Measurements from ENCODE around the gene CELF4.

Gene CELF4

DNA sequence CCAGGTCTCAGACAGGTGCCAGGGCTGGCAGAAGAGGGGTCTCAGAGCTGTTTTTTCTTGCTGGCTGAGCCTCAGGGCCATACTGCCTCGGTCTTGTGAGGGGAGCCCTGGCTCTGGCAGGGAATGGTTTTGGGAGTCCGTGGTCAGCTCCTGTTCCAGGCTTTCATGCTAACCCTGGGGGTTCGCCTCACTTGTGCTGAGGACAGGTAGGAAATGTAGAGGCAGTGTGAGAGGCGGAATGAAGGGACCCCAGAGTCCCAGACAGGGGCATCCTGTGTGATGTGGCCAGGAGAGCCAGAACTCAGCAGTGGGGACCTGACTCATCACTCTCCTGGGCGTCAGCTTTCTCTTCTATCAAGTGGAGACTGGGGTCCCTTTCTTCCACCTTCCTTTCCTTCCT is 5.7 kb upstream of the CELF4 start:
- DNase-seq = no peak

DNA sequence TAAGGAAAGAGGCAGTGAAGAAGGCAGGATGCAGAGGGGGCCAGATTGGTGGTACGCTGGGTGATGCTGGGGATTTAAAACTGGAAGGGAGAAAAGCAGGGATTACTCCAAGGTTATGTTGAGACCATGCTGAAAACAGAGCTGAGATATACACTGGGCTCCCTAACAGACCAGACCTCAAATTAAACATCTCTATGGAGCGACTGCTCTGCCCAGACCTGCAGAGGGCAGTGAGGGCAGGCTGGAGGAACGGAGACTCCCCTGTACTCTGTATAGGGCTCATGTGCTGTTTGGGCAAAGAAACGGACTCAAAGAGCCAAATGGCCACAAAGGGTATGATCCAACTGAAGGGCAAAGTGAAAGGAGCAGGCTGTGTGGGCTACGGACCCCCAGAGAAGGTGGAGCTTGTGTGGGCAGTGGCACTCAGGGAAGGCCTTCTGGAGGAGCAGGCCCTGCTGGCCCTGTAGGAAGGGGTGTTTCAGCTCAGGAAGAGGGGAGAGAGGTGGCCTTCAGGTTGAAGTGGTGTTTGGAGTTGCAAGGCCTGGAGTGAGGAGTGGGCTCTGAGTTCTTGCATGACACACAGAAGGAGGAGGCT is 4.8 kb upstream of the CELF4 start:
- peak; percentile 9 for DNase-seq

DNA sequence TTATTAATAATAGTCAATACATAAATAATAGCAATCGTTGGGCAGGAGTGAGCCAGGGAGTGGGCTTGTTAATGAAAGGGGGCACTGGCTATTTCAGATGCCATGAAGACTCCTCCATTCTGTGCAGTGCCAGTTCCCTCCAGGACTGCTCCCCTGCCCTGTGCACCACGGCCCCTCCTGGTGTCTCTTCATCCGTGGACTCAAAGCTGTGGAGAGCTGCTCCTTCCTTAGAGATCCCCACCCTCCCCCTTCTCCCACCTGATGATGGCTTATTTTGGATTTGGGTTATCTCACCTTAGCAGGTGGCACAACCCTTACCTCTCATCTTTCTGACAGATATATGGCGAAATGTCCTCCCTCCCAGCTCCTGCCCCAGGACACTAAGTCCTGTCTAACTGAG is 3.1 kb upstream of the CELF4 start:
- no peak for DNase-seq

DNA sequence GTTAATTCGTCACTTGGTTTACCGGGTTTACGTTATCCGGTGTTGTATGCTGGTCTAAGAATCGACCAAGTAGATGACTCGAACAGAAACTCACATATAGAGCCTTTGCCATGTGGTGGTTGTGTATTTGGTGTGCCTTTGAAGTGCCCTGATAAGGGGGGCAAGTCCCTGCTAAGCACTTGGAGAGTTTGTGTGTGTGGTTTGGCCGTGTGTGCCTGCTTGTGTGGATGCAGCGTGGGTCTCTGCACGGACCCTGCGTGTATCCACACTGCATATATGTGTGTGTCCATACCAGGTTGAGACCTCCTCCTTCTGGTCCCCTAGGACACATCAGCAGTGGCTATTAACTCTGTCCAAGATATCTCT is 2.4 kb upstream of the CELF4 start:
- no peak for DNase-seq

DNA sequence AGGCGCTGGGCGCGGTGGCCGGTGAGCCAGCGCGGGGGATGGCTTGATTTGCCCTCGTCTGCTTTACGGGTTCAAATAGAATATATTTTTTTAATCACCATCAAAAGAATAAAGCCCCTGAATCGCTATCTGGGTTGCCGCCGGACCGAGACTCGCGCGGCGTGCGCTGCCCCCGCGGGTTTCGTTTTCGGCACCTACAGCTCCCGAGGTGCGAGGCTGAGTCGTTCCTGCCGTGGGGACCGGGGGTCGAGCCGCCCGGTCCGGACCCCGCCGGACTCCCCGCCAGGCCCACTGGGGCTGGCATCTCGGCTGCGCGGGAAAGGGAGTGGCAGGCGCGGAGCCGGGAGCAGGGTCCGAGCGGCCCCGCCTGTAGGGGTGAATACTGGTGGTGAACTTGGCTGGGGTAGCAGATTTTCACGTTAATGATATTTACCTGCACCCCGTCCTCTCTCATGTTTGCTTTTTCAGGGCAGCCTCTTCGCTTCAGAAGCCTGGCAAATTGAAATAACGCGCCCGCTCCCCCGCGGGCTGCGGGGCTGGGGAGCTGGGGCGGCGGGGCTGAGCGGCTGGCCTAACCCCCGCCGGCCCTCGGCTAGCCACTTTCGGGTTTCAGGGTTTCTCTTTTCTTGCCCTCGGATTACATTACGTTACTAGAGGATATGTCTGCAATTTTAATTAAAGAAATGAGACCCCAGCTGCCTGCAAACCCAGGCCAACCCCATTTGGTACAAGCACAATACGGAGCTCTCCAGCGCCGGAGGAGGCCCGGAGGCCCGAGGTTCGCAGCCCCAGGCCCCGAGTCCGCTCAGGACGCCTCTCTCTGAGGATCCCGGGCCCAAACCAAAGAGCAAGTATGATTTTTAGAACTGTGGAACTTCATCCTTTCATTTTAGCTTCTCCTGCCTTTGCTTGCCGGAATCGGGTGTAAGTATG is 1.7 kb upstream of the CELF4 start:
- no peak for DNase-seq

DNA sequence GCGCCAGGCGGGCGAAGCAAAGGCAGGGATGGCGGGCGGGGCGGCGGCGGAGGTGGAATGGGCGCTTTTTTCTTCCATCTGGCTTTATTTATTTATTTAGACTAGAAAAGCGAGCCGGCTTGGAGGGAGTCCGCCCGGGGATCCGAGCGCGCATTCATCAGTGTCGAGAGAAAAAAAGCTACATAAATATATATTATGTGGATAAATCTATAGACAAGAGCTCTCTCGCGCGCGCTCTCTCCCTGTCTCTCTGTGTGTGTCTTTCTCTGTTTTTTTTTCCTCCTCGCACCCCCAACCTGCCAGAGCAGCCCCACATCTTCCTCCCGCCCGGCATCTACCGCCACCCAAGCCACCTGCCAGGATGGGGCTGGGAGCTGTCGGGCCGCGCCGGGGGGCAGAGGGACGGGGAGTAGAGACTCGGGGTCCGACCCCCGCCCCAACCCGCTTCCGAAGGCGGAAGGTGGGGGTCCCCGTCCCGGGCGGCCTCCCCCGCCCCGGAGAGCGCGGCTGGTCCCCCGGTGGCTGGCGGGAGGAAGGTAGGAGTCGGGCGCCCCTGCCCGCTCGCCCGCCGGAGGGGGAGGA is 972 bp upstream of the CELF4 start:
- no peak for DNase-seq

DNA sequence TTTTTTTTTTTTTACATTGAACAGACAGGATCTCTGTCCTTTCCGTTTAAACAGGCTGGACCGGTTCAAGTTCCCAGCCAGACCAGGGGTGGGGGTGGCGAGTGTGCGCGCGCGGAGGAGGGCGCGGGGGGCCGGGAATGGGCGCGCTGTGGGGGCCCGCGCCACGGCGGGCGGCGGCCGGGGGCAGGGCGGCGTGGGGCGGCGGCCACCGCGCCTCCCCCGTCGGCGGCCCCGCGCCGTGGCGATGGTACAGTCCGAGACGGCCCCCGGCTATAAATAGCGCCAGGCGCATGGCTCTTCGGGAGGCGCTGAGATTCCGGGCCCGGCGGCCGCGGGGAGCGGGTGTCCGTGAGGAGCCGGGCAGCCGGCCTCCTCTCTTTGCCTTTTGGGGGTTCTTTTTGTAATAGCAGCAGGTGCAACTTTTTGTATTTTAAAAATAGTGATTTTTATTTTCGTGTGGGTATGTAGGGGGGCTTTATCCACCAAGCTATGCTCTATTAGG is 430 bp upstream of the CELF4 start:
- DNase-seq = no peak

DNA sequence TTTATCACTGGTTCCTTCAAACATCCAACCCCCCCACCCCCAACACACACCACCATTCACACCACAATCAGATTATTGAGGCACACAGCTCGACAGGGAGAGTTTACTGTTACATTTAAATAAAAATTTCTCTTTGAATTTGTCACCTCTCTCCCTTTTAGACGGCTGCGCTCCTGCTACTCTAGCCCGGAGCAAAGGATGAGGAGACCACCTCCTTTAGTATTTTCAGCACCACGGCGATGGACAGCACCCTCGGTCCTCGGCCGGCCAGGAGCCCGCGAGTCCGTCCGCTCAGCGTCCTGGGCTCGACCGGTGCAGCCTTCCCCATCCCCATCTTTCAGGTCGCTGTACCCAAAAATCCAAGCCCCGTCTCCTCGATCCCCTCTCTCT is 892 bp downstream of the CELF4 start:
- no peak for DNase-seq

DNA sequence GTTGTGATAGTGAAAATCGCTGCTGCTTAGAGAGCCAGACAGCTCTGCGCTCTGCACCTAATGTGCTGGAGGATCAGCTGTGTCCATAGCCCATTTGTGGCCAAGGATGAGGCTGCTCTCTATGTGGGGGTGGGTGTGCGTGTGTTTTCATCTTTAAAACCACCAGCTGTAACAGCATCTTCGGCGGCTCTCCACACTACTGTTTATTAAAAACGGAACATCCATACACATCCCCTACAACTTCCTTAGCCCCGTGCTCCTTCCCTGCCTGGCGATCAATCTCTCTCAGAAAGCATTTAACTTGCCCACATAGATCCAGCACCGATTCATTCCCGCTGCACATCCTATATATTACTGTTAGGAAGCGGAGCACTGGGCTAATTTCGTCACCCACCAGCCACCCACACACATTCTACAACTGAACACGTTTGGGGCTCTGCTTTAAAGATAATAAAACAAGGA is 1.6 kb downstream of the CELF4 start:
- no peak for DNase-seq

DNA sequence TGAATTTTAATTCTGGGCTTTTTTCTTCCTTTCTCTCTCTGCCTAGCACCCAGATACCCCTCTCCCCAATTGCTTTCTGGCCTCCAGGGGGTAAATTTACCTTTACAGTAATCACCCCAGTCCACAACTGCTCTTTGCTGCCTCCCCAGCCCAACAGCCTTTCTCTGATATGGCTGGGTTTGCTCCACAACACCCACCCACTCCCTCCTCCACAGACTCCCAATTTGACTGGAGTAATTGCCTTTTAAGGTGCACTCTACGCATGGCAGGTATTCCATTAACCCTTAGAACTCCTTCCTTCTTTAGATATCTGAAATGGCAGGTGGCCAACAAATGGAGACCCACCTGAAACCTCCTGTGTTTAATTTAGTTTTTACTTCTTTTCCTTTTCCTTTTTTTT is 3.6 kb downstream of the CELF4 start:
- no peak for DNase-seq

DNA sequence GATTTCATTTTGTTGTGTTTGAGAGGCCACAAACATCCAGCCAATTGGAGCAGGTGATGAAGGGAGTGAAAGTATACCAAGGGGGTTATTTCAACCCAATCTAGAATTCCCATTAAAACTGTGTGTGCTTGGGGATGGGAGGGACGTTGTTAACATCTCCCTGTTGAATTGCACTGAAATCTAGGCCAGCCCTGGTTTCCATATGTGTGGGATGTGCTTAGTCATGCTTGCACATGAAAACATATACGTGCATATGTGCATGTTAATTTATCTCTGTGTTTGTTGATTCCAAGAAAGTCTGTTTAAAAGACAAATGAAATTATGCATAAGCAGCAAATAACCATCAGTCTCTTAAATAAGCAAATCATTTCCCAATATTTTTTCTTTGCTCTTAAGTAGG is 5.6 kb downstream of the CELF4 start:
- no peak for DNase-seq

DNA sequence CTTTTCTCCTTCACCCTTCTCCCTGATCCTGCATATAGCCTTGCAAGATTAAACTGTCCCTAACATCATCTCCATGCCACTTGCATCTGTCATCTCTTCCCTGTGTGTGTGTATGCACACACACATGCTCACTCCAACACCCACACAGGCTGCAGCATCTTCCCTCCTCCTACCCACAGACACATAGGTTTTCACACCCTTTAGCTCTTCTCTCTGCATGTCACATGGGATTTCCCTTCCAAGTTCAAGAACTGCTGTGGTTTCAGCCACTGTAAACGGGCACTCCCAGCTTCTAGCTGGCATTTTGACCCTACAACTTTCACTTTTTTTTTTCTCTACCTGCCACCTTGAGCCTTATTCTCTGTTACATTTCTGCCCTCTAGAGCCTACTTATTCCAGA is 6.4 kb downstream of the CELF4 start:
- DNase-seq = no peak

DNA sequence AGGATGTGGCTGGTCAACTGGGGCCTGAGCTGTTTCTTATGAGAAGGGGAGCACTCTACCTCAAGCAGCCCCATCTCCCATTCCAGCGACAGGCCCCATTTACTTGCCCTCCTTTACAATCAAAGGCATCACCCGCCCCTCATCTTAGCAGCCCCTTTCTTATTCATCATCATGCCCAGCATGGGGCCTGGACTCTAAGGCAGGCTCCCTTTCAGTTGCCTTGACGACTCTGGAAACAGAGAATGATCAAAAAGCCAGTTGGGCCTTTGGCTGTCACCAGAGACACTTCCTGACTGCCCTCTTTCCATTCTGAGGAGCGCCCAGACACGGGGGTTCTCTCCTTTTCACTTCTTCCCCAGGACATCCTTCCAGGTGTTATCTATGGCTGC is 11.2 kb downstream of the CELF4 start:
- DNase-seq = no peak

DNA sequence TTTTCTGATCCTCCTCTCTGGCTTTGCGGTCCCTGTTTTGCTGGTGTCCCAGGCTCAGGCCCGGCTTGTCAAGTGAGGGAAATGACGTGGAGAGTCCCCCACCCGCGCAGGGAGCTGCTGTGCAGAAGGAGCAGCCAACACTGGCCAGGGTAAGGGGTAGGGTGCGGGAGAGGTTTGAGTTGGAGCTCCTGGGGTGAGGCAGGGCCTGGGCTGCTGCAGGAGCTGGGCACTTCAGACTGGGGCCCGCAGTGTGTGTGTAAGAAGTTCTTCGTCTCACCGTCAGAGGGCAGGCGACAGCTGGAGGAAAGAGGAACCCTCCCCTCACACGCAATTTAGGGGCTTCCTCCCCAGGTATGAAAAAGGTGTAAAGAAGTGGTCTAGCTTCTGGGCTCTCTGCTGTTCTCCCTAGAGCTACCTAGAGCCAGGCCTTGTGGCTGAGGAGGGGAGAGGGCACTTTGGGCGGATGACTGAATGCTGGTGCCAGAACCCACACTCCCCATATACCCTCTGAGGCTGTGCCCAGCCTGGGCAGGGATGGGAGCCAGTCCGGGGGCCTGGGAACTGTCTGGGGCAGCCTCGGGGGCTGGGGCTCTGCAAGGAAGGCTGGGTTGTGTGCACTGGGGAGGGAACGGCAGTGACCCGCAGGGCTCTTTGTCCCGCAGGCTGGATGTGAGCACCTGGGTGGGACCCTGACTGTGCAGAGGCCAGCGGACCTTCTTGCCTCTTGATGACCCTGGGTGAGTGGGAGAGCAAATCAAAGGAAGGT is 11.8 kb downstream of the CELF4 start:
- no peak for DNase-seq

DNA sequence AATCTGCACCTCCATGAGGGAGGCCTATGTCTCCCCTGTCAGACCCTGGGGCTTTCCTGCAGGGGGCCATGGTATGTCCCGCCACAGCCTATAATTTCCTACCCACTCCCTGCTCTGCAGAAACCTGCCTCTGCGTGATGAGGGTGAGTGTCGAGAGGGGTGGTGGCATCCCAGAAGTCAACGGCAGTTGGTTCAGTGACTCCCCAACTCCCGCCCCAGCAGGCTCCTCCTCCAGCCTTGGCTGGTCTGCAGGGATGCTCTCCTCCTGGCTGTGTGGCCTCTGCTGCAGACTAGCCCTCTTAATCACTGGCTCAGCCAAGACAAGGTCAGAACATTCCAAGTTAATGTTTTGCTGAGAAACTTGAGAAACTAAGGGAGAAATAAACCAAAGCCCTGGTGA is 13.3 kb downstream of the CELF4 start:
- no peak for DNase-seq

DNA sequence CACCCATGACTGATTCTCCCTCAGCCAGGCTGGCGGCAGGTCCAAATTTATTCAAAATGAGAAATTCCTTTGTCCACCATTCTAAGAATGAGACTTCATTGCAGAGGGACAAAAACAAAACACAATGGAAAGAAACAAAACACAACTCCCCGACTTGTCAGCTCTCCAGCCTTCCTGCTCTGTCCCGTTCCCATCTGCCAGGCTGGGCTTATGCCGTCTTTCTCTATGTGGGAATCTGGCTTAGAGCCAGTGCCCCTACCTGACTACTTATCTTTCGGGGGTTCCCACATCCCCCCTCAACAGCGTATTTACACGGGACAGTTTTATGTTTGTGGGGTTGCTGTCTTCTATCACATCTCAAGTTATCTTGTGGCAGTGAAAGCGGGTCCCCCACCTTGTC is 13.8 kb downstream of the CELF4 start:
- DNase-seq = no peak

DNA sequence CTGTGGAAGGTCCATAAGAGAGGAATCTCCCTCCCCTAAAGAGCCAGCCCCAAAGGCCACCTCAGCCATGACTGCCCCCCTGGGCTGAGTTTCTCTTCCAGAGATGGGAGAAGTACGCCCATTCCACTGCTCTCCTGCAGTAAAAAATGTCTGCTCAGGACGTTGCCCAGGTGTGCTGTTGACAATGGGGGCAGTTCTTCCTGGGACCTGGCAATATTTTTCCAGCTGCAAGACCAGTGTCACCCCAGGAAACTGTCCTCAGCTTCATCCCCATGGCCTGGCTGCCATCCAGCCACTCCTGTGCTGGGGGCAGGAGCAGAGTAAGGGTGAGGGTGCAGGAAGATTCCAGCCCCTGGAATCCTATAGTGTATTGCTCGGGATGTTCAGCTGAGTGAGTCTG is 14.3 kb downstream of the CELF4 start:
- no peak for DNase-seq

DNA sequence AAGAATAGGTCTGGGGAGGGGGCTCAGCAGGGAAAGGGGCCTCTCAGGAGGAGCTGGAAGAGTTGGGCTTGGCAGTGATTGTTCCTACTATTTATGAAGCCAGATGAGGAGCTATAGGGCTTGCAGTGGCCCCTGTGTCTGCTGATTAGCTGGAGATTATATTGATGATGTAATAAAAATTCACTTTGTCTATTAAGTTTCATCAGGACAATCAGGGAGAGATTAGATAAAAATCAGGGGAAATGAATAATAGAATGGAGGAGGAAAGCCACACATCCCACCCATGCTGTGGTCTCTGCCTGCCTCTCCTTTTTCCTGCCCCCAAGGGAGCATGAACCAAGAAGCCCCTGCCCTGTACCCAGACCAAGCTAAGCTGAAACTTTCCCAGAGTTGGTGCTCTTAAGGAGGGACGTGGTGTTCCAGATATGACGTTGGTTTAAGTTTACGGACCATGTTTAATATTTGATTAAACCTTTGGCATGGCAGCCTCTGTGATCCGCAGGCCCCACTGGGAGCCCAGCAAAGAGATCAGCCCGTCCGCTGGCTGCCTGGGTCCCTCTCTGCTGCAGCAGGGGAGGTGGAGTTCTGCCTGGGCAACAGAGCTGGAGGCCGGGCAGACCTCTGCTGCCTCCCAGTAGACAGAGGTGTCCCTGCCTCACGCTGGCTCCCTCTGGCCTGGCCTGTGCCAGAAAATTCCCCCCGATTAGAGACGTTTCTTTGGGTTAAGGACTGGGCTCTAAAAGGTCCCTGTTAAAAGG is 15.3 kb downstream of the CELF4 start:
- DNase-seq = no peak

DNA sequence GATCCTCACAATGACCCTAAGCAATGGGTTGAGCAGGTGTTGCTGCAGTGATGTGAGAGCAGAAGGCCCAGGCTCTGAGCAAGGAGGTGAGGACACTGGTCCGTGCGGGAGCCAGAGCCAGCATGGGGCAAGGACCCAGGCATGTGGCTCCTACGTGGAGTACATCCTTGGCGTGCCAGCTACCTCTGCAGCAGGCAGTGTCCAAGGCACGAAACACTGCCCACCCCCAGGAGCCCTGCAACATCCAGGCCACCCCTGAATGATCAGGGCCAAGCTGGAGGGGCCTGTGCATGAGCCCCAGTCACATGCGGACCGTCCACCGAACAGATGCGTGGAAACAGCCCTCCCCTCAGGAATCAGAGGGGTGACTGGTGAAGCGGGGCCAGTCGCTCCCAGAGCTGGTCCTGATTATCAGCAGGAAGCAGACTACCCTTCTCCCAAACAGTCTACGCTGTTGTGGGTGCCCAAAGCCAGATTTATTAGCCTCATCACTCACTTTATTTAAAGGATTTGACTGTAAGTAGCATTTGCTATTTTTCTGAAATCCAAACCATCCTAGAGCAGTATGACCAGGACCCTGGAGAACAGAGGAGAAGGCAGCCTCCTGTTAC is 16.8 kb downstream of the CELF4 start:
- DNase-seq = no peak

DNA sequence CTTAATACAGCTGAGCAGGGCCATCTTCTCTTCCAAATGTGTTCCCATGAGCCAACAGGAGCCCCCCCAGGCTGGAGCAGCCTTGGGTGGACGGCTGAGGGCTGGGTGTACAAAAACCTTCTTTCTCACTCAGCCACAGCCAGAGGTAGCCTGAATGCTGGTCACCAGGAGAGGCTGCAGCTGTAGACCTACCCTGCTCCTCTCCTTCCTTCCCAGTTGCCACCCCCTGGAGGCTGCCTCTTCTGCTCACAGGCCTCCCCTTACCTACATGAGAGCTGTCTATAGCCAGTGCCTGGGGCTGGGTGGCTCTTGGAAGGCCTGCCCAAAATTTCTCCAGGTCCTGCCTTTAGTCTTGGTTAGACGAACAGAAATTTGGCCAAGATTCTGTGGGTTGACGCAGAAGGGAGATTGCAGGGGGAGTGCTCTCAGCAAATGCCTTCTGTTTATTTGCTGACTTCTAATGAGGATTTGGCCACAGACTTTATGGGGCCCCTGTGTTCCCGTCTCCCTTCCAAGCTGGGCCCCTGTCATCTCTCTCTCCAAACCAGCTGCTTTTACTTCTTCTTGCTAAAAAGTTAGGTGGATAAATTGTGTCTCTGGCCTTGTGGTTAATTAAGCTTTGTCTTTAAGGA is 18.3 kb downstream of the CELF4 start:
- no peak for DNase-seq

DNA sequence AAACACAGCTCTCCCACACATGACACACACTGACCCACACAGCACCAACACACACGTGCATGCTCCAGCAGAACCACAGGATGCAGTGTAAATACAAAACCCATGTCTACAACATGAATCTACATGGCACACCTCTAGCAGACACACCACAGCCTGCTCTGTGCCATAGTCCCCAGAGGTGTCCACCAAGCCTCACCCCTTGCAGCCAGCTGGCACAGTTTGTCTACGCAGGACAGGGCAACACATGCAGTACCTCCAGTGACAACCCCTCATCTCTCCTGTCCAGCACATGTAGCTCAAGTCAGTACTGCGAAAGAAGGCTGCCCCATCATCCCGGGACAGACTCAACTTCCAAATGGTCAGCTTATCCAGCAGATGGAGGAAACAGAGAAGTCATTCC is 18.9 kb downstream of the CELF4 start:
- DNase-seq = no peak

DNA sequence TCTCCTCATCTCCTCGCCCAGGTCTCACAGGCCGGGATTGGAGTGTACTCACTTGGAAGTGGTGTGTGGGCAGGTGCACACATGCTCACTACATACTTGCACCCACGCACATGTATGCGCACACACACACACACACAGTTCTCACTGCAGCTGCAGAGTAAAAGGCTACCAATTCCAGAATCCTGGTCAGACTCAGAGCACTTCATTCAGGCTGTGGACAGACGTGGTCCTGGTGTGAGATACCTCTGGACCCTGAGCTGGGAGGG is 19.4 kb downstream of the CELF4 start:
- DNase-seq = no peak
